C4-2B (cell line): ENCODE measurements around the gene ZNF439.
"Not testable (repeated sequence)": the region's sequence is repeated elsewhere in the genome, so short reads cannot be mapped to it uniquely, and the experiment has no call there.

Experiments used
- H3K27ac ChIP-seq: fragments of 450-650 bp; 2 replicates; pipeline ENCODE4 v1.5.1; 2017
- ZFX ChIP-seq: fragments of 450-650 bp; IDR thresholded peaks from 2 replicates; pipeline ENCODE4 v1.6.1; 2017
- TF ChIP-seq, protein P1 (sequence below): fragments of 450-650 bp; conservative IDR thresholded peaks from 2 replicates; pipeline ENCODE4 v1.5.1; 2017; ENCODE audit warnings: mild to moderate bottlenecking

The ZNF439 gene

GRCh38 chr19:11821474-11822109, 26.9 kb upstream of the ZNF439 start:
- no peak for TF ChIP-seq ZFX
- TF ChIP-seq, protein P1, sequence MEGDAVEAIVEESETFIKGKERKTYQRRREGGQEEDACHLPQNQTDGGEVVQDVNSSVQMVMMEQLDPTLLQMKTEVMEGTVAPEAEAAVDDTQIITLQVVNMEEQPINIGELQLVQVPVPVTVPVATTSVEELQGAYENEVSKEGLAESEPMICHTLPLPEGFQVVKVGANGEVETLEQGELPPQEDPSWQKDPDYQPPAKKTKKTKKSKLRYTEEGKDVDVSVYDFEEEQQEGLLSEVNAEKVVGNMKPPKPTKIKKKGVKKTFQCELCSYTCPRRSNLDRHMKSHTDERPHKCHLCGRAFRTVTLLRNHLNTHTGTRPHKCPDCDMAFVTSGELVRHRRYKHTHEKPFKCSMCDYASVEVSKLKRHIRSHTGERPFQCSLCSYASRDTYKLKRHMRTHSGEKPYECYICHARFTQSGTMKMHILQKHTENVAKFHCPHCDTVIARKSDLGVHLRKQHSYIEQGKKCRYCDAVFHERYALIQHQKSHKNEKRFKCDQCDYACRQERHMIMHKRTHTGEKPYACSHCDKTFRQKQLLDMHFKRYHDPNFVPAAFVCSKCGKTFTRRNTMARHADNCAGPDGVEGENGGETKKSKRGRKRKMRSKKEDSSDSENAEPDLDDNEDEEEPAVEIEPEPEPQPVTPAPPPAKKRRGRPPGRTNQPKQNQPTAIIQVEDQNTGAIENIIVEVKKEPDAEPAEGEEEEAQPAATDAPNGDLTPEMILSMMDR = no peak
- H3K27ac ChIP-seq = no peak overlapping the region

DNA sequence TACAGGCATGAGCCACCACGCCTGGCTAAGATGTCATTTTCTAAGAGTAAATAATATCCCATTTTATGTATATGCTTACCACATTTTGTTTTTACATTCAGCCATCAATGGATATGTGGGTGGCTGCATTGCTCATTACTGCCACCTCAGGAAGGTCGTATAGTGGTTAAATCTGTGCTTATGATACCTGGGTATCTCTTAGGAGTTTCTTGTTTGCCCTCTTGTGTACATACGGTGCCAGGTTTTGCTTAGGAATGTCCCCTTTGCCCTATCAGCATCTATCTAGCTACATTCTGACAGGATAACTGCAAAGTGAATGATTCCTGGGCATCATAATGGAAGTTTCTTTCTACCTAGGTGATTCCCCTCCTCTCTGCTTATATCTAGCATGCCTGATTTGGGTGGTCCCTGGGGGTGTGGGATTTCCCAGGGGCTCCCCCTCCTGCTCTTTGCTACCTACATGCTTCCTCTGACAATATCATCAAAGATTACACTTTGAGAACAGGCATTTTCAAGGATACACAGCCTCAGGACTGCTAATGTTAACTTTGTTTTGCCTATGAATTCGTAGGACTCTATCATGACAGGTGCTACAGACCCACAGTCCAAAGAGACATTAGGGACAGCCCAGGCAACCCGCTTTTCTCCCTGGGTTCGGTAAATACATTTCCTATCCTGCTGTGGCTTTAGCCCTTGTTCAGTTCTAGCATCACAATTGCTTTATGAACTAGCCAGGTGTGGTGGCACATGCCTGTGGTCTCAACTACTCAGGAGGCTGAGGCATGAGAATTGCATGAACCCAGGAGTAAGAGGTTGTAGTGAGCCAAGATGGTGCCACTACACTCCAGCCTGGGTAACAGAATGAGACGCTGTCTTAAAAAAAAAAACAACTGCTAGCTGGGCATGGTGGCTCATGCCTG, 19.3 kb upstream of the ZNF439 start:
- H3K27ac ChIP-seq = not testable (repeated sequence)

- no peak overlapping the region for H3K27ac ChIP-seq
- TF ChIP-seq, protein P1 = no peak
- TF ChIP-seq ZFX = no peak
These were observed 16.1 kb upstream of the ZNF439 start for GRCh38 chr19:11832253-11832912.

DNA sequence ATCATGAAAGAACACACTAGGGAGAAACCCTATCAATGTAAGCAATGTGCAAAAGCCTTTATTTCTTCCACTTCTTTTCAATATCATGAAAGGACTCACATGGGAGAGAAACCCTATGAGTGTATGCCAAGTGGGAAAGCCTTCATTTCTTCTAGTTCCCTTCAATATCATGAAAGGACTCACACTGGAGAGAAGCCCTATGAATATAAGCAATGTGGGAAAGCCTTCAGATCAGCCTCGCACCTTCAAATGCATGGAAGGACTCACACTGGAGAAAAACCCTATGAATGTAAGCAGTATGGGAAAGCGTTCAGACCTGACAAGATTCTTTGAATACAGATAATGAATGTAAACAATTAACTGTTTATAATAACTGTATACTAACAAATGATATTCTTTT, 15.0 kb upstream of the ZNF439 start:
- TF ChIP-seq, protein P1 = no peak
- no peak for TF ChIP-seq ZFX

GRCh38 chr19:11835626-11836066, 12.9 kb upstream of the ZNF439 start:
- H3K27ac ChIP-seq = not testable (repeated sequence)

More for the DNA sequence above, 15.0 kb upstream of the ZNF439 start:
- H3K27ac ChIP-seq = no peak overlapping the region

DNA sequence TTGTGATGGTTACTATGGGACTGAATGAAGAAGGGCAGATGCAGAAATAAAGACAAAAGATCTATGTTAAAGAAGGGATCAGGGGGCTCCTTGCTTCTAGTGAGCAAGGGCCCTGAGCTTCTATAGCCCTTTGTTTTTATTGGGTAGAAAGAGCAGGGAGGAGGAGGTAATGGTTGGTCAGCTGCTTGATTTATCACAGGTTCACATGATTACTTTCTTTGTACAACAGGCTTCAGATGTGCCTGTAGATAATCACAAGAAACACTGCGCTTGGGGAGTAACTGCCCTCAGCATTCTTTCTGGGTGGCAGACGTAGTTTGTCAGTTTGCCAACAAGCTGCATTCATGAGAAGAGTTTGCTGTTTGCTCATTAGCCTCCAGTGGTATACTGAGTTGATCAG, 4.8 kb upstream of the ZNF439 start:
- TF ChIP-seq, protein P1 = no peak
- TF ChIP-seq ZFX = no peak
- no peak overlapping the region for H3K27ac ChIP-seq

GRCh38 chr19:11847615-11848014, 911 bp upstream of the ZNF439 start:
- not testable (repeated sequence) for H3K27ac ChIP-seq

- H3K27ac ChIP-seq = no peak overlapping the region
- TF ChIP-seq, protein P1 = no peak
- TF ChIP-seq ZFX = no peak
These were observed 329 bp upstream of the ZNF439 start for GRCh38 chr19:11848200-11848593.

DNA sequence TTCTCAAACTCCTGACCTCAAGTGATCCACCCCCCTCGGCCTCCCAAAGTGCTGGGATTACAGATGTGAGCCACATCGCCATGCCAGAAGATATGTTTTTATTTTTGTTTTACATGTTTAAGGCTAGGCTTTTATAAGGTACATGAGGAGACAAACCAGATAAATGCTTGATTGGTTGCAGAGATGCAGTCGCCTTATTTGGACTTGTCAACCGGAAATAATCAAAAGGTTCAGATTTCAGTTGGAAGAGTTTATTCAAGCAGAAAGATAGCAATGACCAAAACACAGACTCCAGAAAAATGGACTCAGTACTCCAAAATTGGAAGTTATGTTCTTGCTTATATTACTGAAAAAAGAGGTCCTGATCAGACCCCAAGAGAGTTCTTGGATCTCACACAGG, 1.8 kb downstream of the ZNF439 start:
- not testable (repeated sequence) for H3K27ac ChIP-seq
